ENCODE data around the gene THSD8. TPM values are rescaled to one million over a fixed set of nuclear protein-coding genes. Genes with fewer than 3 reads are reported as not detected.

THSD8 gene
- total RNA-seq, 1 experiment from 2014 or later: 14.5 TPM

DNA sequence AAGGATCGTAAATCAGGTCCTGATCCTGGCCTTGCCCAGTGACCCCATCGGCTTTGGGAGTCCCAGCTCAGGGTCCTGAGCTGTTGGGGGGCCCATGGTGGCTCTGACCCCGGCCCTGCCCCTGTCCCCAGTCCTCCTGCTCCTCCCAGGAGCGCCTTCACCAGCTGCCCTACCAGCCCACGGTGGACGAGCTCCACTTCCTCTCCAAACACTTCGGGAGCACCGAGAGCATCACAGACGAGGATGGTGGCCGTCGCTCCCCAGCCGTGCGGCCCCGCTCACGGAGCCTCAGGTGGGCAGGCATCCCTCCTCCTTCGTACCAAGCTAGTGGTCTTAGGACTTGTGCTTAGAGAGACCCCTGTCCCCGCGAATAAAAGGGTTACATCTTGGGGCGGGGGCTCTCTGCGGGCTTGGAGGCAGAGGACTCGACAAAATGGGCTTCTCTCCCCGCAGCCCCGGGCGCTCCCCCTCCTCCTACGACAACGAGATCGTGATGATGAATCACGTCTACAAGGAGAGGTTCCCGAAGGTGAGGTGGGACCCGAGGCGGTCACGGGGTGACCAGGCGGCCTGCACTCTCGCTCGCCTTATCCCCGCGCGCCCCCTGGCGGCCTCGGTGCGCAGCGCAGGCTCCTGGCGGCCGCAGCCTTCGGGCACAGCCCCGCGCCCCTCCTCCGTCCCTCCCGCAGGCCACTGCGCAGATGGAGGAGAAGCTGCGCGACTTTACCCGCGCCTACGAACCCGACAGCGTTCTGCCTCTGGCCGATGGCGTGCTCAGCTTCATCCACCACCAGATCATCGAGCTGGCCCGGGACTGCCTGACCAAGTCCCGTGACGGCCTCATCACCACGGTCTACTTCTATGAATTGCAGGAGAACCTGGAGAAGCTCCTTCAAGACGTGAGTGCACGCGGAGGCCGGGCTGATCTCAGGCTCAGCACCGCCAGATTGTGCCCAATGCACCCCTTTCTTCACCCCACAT is 45.6 kb downstream of the THSD8 start:
- Mint-ChIP-seq H3K27ac (ENCODE audit: low read depth, unreplicated experiment) (no peak overlapping the region), H3K9me3 (ENCODE audit: unreplicated experiment) (no peaks in the 10 kb centered on the region), H3K27me3 (ENCODE audit: insufficient read depth, unreplicated experiment) (no peaks in the 10 kb centered on the region), H3K4me3 (ENCODE audit: unreplicated experiment) (peak overlapping the region; percentile 57), H3K4me1 (ENCODE audit: insufficient read depth, unreplicated experiment) (peaks cover 5% of the 10 kb centered on the region), H3K36me3 (ENCODE audit: insufficient read depth, unreplicated experiment) (no peaks in the 10 kb centered on the region)
- TF ChIP-seq, protein P1, sequence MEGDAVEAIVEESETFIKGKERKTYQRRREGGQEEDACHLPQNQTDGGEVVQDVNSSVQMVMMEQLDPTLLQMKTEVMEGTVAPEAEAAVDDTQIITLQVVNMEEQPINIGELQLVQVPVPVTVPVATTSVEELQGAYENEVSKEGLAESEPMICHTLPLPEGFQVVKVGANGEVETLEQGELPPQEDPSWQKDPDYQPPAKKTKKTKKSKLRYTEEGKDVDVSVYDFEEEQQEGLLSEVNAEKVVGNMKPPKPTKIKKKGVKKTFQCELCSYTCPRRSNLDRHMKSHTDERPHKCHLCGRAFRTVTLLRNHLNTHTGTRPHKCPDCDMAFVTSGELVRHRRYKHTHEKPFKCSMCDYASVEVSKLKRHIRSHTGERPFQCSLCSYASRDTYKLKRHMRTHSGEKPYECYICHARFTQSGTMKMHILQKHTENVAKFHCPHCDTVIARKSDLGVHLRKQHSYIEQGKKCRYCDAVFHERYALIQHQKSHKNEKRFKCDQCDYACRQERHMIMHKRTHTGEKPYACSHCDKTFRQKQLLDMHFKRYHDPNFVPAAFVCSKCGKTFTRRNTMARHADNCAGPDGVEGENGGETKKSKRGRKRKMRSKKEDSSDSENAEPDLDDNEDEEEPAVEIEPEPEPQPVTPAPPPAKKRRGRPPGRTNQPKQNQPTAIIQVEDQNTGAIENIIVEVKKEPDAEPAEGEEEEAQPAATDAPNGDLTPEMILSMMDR (IDR thresholded peaks at IDR 0.05; ENCODE audit: unreplicated experiment): peak; percentile 99
- intact Hi-C loops (cut with micrococcal nuclease): loop anchor here (1.0 to 5.0 kb wide), 5 partner anchors 51 to 283 kb away; partner anchors contain the start of gene HOOK2
- DNase-seq (ENCODE audit: unreplicated experiment): peak; percentile 85
- ChIA-PET POLR2A (interaction anchor here (0.5 to 2.9 kb wide), 10 partner anchors 9 to 125 kb away, joined by 3 to 17 read pairs (median 5); partner anchors contain the start of genes DNASE2, JUNB and RNASEH2A), CTCF (interaction anchor here (0.5 to 4.5 kb wide), 77 partner anchors 10 to 492 kb away, joined by 3 to 54 read pairs (median 4); partner anchors contain the start of genes DNASE2, GCDH, GET3 and PRDX2)
- no TSS peak for BruUV-seq (replicated peaks)

Small RNA genes within 50 kb of the gene (microRNA-seq; reads per million reads assigned to microRNA genes)
- gene MIR5684: not detected
- not detected for gene MIR6794

Other genes with a start within 250 kb of the THSD8 start
- gene ZNF490, start 191.3 kb upstream of the THSD8 start, total RNA-seq (2022): 6.9 and 8.4 TPM in 2 replicates
- gene ZNF791, start 191.1 kb upstream of the THSD8 start, total RNA-seq (2022): 23.7 and 40.2 TPM in 2 replicates
- 53.8 and 67.0 TPM in 2 replicates for gene MAN2B1, start 135.3 kb upstream of the THSD8 start, total RNA-seq (2022)
- 9.3 and 11.7 TPM in 2 replicates for gene WDR83, start 135.3 kb upstream of the THSD8 start, total RNA-seq (2022)
- 74.2 and 85.8 TPM in 2 replicates for gene DHPS, start 120.2 kb upstream of the THSD8 start, total RNA-seq (2022)
- gene GNG14, start 114.1 kb upstream of the THSD8 start, total RNA-seq (2022): not detected in 2 replicates
- 10.8 and 13.8 TPM in 2 replicates for gene FBXW9, start 105.4 kb upstream of the THSD8 start, total RNA-seq (2022)
- gene TNPO2, start 78.1 kb upstream of the THSD8 start, total RNA-seq (2022): 74.7 and 89.5 TPM in 2 replicates
- 139 and 146 TPM in 2 replicates for gene TRIR, start 67.4 kb upstream of the THSD8 start, total RNA-seq (2022)
- 62.9 and 67.1 TPM in 2 replicates for gene GET3, start 64.6 kb upstream of the THSD8 start, total RNA-seq (2022)
- gene BEST2, start 50.3 kb upstream of the THSD8 start, total RNA-seq (2022): 0.70 and 0.83 TPM in 2 replicates
- gene HOOK2, start 26.5 kb upstream of the THSD8 start, total RNA-seq (2022): 31.6 and 32.8 TPM in 2 replicates
- 86.4 and 125 TPM in 2 replicates for gene JUNB, start 10.6 kb upstream of the THSD8 start, total RNA-seq (2022)
- 224 and 295 TPM in 2 replicates for gene PRDX2, start 269 bp upstream of the THSD8 start, total RNA-seq (2022)
- gene RNASEH2A, start 4.5 kb downstream of the THSD8 start, total RNA-seq (2022): 11.2 and 16.7 TPM in 2 replicates
- gene RTBDN, start 32.5 kb downstream of the THSD8 start, total RNA-seq (2022): not detected in 2 replicates
- gene MAST1, start 36.4 kb downstream of the THSD8 start, total RNA-seq (2022): 1.0 and 1.6 TPM in 2 replicates
- gene DNASE2, start 79.4 kb downstream of the THSD8 start, total RNA-seq (2022): 26.7 and 28.7 TPM in 2 replicates
- gene KLF1, start 85.1 kb downstream of the THSD8 start, total RNA-seq (2022): not detected in 2 replicates
- gene GCDH, start 89.1 kb downstream of the THSD8 start, total RNA-seq (2022): 22.9 and 38.0 TPM in 2 replicates
- gene SYCE2, start 117.2 kb downstream of the THSD8 start, total RNA-seq (2022): 0.83 and 0.91 TPM in 2 replicates
- 78.6 and 107 TPM in 2 replicates for gene FARSA, start 131.6 kb downstream of the THSD8 start, total RNA-seq (2022)
- gene CALR, start 136.5 kb downstream of the THSD8 start, total RNA-seq (2022): 792 and 1,042 TPM in 2 replicates
- gene RAD23A, start 143.8 kb downstream of the THSD8 start, total RNA-seq (2022): 197 and 219 TPM in 2 replicates
- gene GADD45GIP1, start 155.2 kb downstream of the THSD8 start, total RNA-seq (2022): 44.4 and 47.5 TPM in 2 replicates
- gene DAND5, start 167.5 kb downstream of the THSD8 start, total RNA-seq (2022): not detected in 2 replicates
- 26.9 and 27.2 TPM in 2 replicates for gene NFIX, start 193.4 kb downstream of the THSD8 start, total RNA-seq (2022)